ENCODE data around the gene MBLAC2. TPM values are rescaled to one million over a fixed set of nuclear protein-coding genes. Genes with fewer than 3 reads are reported as not detected.

MBLAC2 gene
- total RNA-seq, result 6.0 TPM in 2 replicates

- intact Hi-C loops (cut with micrococcal nuclease), result loop anchor here (1.0 kb wide), 4 partner anchors 35 to 909 kb away; partner anchors contain the start of genes ARRDC3, CETN3 and LYSMD3
Observed at GRCh38 chr5:90474235-90475107, at the start of gene MBLAC2, which contains the start of gene POLR3G. TSS of gene MBLAC2 (minus strand) at chr5:90474771. CDS start at chr5:90474292, 479 bp downstream. TSS of gene POLR3G (plus strand) at chr5:90474864. CDS start at chr5:90485568, 10,704 bp downstream.

DNA sequence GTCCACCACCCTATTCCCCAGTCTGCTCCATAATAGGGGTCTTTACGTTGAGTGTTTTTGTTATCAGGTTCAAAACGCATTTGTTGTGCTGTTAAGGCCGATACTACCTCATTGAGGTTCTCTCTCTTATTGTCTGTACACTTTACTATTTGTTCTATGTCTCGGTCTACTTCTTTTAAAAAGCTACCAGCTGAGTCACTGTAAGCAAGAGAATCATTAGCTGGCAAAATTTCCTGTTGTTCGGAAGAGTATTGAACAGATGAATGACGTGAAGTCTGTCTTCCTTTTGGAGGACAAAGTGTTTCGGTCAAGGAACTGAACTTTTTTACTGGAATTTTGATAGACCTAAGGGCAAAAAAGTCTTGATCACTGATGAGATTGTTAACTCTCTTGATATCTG, 44.5 kb upstream of the MBLAC2 start:
- intact Hi-C loops (cut with micrococcal nuclease), result no loop called here

DNA sequence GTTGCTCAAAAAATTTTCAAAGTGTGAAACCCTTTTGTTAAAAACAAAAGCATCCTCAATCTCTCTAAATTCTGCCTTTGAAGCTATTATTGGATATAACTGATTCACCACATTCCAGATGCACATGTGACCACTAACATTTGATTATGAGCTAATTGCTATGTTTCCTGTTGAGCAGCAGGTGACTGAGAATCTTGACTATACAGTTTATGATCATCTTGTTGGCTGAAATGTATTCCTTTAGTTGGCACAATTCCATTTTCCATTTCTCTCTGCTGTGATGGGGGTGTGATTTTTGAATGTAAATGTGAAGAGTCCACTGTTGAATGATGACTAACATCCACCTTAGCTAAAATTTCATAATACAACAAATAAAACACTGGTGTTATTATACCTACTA, 44.1 kb upstream of the MBLAC2 start:
- intact Hi-C loops (cut with micrococcal nuclease), result no loop called here

GRCh38 chr5:90514520-90514919, 39.9 kb upstream of the MBLAC2 start:
- intact Hi-C loops (cut with micrococcal nuclease), result no loop called here

DNA sequence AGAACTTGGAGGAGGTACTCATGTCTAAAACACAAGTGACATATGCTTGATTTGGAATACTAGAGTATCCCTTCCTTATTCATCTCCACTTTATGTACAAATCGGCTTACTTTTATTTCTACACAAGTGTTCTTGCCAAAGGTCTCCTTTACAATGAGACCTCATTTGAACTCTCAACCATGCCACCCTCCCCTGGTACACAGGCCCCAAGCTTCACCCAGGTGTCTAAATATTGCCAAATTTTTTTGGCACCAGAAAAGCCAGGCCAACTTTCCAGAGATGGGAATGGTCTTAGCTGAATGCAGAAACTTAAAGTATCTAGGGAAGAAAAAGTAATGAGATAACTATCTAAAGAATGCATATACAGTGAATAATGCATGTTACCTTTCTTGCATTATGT, 35.9 kb upstream of the MBLAC2 start:
- intact Hi-C loops (cut with micrococcal nuclease), result no loop called here

- intact Hi-C loops (cut with micrococcal nuclease), result no loop called here
Observed at GRCh38 chr5:90506221-90506620, 31.6 kb upstream of the MBLAC2 start.

- intact Hi-C loops (cut with micrococcal nuclease), result no loop called here
Observed at GRCh38 chr5:90504743-90505142, 30.2 kb upstream of the MBLAC2 start.

DNA sequence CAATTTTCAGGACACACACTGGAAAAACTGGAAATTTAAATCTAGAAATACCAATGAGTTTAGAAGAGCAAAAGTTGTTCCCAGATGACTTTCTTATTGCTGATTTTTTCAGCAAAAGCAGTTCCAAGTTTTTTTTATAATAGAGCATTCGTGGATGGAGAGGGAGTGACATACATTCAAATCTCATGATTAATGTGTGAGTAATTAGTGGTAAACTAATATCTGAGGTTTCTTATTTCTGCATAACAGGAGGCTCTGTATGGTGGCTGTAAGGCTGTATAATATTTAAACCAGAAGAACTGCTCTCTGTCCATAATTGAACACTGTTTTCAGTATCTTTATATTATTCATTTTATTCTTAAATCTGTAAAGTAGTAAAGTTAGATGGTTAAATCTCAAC, 29.0 kb upstream of the MBLAC2 start:
- intact Hi-C loops (cut with micrococcal nuclease), result no loop called here

- intact Hi-C loops (cut with micrococcal nuclease), result no loop called here
Observed at GRCh38 chr5:90495146-90495545, 20.6 kb upstream of the MBLAC2 start.

- intact Hi-C loops (cut with micrococcal nuclease), result no loop called here
Observed at GRCh38 chr5:90494043-90494442, 19.5 kb upstream of the MBLAC2 start.

DNA sequence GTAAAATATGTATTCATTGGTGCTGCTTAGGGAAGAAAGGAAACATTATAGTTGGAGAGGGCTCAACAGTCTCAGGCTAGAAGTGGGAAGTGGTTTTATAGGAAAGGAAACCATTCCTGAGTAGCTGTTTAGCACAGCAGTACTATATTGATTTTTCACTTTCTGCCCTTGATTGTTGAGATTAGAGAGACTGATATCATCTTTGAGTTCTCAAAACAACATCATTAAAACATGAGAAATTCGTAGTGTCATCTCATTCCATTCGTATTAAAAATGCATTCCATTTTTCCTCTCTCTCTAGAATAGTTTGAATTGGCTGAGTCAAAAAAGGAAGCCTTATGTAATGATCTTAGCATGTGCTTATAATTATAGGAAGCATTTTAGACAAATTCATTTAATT, 14.2 kb upstream of the MBLAC2 start:
- intact Hi-C loops (cut with micrococcal nuclease), result no loop called here

DNA sequence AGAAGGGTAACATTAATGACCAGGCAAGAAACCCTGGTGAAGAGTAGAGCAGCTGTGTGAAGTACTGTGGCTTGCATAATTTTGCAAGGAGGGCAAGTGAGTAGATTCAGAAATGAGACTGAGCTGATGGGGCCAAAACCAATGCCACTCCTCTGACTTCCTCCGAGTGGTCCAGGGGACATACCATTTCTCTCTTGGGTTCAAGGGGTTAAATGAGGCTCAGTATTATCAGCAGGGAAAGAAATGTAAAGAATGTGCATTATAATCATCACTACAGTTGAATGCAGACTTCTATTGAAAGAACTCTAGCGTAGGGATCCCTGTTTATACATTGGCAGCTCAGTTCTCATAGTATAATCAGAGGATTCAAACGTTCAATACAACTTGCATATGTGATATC, 10.0 kb upstream of the MBLAC2 start:
- intact Hi-C loops (cut with micrococcal nuclease), result no loop called here

DNA sequence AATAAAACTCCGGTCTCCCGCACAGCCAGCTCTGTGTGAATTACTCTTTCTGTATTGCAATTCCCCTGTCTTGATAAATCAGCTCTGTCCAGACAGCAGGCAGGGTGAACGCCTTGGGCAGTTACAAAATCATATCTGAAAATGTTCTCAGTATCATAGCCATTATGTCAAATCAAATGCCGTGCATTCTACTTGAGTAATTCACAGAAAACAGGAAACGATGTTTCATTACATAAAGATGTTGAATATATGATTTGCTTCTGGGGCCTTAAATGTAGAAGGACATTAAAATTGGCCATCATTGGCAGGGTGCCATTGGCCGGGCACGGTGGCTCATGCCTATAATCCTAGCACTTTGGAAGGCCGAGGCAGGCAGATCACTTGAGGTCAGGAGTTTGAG, 8.6 kb upstream of the MBLAC2 start:
- intact Hi-C loops (cut with micrococcal nuclease), result no loop called here

- intact Hi-C loops (cut with micrococcal nuclease), result no loop called here
Observed at GRCh38 chr5:90480699-90481098, 6.1 kb upstream of the MBLAC2 start.

DNA sequence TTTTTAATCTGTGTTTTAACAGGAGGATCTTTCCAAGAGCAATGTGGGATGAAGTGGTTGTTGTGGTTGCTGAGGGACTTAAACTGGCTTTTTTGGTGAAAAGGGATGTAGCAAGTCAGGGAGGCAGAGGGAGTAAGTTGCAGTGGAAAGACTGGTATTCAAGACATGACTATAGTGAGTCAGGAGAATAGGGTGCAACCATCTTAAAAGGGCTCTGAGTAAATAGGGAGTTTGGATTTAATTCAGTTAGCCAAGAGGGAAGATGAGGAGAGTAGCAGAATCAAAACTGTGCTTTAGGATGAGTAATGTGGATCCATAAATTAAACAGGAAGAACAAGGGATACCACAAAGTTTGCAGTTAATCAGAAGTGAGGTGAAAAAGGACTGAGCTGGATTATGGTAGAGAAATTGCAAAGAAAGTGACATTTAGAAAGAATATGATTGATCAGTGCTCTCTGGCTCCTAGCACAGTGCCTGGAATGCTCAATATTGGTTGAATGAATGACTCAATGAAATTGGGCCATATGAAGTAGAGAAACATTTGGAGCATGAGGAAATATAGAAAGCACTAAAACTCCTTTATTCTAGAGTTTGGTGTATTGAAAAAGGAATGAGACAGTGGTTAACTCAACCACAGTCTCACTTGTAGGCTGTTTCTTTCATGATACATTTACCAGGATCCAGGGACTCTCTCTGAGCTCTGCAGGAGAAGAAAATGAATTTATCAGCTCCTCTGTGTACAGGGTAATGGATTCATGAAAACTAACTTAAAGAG, 5.2 kb upstream of the MBLAC2 start:
- intact Hi-C loops (cut with micrococcal nuclease), result no loop called here

GRCh38 chr5:90477621-90478215, 3.1 kb upstream of the MBLAC2 start:
- intact Hi-C loops (cut with micrococcal nuclease), result no loop called here

DNA sequence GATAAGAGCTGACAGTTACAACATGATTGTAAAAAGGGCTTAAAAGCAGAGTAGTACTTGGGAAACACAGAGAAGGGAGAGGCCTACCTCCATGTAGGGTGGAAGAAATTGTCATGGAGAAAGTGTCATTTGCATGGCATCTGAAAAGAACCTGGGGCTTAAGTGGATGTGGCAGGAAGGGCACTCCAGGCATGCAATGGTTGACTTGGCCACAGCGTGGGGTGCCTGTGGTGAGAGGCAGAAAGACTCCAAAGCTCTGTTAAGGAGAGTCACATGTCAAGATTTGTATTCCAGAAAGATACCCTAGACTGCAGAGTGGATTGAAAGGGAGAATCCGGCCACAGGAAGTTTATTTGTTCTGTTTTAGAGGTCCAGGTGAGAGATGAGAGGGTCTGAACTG, 2.5 kb upstream of the MBLAC2 start:
- intact Hi-C loops (cut with micrococcal nuclease), result no loop called here

DNA sequence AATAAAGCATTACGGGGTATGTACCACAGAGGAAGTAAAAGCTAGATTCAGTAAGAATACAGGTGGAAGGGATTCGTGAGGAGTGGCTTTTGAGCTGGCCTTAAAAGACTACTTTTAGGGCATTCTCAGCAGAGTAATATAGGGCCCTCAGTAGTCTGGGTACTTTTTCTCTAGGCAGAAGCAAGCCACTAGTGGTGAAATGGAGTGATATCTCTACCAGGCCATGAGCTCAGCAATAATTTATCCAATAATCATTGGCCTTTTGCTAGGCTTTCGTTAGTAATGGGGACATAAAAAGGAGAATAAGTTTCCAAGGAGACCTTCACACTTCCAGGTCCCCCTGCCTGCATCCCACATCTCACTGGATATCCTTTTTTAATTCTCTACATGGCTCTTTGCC, 1.8 kb upstream of the MBLAC2 start:
- intact Hi-C loops (cut with micrococcal nuclease), result no loop called here

GRCh38 chr5:90475436-90475980, 937 bp upstream of the MBLAC2 start:
- intact Hi-C loops (cut with micrococcal nuclease), result no loop called here

DNA sequence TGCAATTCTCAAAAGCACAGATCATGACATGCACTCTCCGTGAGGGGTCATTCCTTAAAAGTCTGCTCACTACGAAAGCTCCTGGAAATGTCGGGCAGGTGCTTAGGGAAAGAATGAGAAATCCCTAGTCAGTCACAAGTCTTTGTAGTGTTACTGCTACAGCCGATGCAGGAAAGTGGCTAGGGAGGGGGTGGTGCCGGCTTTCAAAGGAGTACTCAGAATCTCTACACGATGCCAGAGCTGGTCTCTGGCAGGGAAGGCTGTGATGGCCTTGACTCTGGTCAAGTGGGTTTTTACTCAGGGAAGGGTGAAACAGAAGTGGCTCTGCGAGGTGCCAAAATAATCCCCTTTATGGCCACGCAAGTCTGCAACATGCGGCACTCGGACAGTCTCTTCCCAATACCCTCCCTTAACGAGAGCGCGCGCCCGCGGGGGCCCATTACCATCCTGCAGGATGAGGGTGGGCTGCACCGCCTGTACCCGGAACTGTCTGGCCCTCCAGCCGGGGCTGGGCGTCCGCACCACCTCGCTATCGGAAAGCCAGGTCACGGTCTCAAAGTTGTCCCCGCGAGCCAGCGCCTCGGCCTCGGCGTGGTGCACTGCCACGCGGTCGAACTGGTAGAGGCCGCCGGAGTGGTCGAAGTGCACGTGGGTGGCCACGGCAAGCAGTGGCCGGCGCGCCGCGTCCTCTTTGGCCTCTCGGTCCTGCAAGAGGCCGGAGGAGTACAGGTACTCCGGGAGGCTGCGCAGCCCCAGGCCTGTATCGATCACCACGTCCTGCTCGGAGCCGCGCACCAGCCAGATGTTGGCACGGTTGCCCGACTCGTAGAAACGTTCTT, 956 bp downstream of the MBLAC2 start:
- intact Hi-C loops (cut with micrococcal nuclease), result loop anchor here (1.0 kb wide), 4 partner anchors 34 to 910 kb away; partner anchors contain the start of genes ARRDC3, CETN3 and LYSMD3
